Neutrophil (primary cell): ENCODE data around the gene CCDC158.

Experiments
- H3K27ac ChIP-seq: fragments of 200-600 bp; sonication (generic); 2 replicates; pipeline ENCODE4 v1.5.1; 2016; ENCODE audit warnings: mild to moderate bottlenecking, moderate library complexity
- H3K27me3 ChIP-seq: fragments of 200-600 bp; sonication (generic); 2 replicates; pipeline ENCODE4 v1.6.0; 2016; ENCODE audit warnings: mild to moderate bottlenecking
- H3K36me3 ChIP-seq: fragments of 200-600 bp; sonication (generic); 2 replicates; pipeline ENCODE4 v1.5.1; 2017
- H3K4me1 ChIP-seq, 2 experiments: fragments of 200-600 bp in 1 of 2; sonication (generic) in 1 of 2; 1 replicate in 1 of 2; 2 replicates in 1 of 2; pipeline versions ENCODE4 v1.5.1 to v1.6.1; 2013 to 2016; ENCODE audit warnings: low read depth in 1 of 2, low read length in 1 of 2, mild to moderate bottlenecking in 1 of 2, moderate library complexity in 1 of 2; ENCODE audit not compliant: control insufficient read depth in 1 of 2, insufficient read depth in 1 of 2
- H3K4me3 ChIP-seq, 2 experiments: fragments of 200-600 bp in 1 of 2; sonication (generic) in 1 of 2; 1 replicate in 1 of 2; 2 replicates in 1 of 2; pipeline ENCODE4 v1.5.1; 2013 to 2016; ENCODE audit warnings: low read depth in 1 of 2, low read length in 1 of 2, mild to moderate bottlenecking in 1 of 2, moderate library complexity in 1 of 2
- H3K9me3 ChIP-seq: fragments of 200-600 bp; sonication (generic); 2 replicates; pipeline ENCODE4 v1.5.1; 2016
- TF ChIP-seq, protein P1 (sequence below): fragments of 200-600 bp; sonication (generic); IDR thresholded peaks from 2 replicates; pipeline ENCODE4 v1.5.1; 2016; ENCODE audit warnings: antibody characterized with exemption

CCDC158 gene

DNA sequence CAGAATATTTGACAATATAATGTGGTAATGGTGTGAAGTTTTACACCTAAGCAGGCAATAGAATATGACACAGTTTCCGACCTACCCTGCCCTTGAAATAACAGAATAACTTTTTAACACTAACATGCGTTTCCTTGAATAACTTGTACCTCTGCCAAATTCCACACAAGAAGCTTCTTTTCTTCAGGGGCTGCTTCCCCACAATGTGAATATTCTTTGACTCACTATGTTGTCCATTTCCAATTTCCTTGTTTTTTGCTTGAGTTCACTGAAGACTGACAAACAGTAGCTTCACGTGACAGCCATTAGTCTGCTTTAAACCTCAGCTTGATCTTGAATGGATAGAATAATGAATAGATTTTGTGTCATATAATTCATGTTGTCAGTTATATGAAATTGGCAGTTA lies 28.4 kb upstream of the CCDC158 start:
- Histone ChIP-seq H3K27ac (no peak overlapping the region), H3K9me3 (no peaks in the 10 kb centered on the region), H3K27me3 (no peaks in the 10 kb centered on the region), H3K36me3 (no peaks in the 10 kb centered on the region), H3K4me3 (no peak overlapping the region), H3K4me1 (no peaks in the 10 kb centered on the region)
- TF ChIP-seq, protein P1, sequence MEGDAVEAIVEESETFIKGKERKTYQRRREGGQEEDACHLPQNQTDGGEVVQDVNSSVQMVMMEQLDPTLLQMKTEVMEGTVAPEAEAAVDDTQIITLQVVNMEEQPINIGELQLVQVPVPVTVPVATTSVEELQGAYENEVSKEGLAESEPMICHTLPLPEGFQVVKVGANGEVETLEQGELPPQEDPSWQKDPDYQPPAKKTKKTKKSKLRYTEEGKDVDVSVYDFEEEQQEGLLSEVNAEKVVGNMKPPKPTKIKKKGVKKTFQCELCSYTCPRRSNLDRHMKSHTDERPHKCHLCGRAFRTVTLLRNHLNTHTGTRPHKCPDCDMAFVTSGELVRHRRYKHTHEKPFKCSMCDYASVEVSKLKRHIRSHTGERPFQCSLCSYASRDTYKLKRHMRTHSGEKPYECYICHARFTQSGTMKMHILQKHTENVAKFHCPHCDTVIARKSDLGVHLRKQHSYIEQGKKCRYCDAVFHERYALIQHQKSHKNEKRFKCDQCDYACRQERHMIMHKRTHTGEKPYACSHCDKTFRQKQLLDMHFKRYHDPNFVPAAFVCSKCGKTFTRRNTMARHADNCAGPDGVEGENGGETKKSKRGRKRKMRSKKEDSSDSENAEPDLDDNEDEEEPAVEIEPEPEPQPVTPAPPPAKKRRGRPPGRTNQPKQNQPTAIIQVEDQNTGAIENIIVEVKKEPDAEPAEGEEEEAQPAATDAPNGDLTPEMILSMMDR = no peak

DNA sequence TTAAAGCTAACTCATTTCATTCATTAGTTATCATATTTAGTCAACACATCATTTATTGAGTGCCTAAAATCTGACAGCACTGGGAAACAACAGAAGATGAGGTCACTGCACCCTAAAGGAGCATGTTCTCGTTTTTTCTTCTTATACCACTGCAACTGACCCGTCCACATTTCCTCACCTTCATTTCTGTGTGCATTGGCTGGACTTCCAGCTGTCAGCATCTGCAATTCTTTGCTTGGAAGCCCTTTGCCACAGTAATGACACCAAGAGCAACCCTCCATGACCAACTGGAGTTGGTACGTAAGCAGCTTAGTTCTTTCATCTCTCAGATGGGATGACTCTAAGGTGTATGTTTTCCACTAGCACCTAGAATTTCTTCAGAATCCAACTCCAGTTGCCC lies 27.3 kb upstream of the CCDC158 start:
- TF ChIP-seq, protein P1 = no peak
- no peaks in the 10 kb centered on the region for H3K4me1 ChIP-seq
- H3K4me3 ChIP-seq = no peak overlapping the region
- no peaks in the 10 kb centered on the region for H3K27me3 ChIP-seq
- no peak overlapping the region for H3K27ac ChIP-seq
- no peaks in the 10 kb centered on the region for H3K9me3 ChIP-seq
- H3K36me3 ChIP-seq = no peaks in the 10 kb centered on the region

GRCh38 chr4:76447393-76447851 lies 26.5 kb upstream of the CCDC158 start:
- Histone ChIP-seq H3K27ac (no peak overlapping the region), H3K9me3 (no peaks in the 10 kb centered on the region), H3K36me3 (no peaks in the 10 kb centered on the region), H3K27me3 (no peaks in the 10 kb centered on the region), H3K4me1 (no peaks in the 10 kb centered on the region), H3K4me3 (no peak overlapping the region)
- TF ChIP-seq, protein P1 = no peak

DNA sequence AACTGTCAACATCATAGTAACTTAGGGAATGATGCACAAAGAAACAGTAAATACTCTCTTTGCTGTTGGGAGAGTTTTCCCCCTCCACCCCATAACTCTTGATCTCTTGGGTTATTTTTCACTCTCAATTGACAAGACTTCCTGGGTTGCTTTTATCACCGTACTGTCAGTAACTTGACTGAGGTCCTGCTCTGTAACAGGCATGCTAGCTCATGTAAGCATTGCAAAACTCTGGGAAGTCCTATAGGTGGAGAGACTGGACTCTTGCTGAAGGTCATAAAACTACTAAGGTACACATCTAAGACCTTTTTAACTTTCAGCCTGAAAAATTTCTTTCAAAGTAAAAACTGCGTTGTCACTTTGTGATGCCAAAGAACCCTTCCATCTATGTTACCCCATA lies 25.0 kb upstream of the CCDC158 start:
- H3K4me3 ChIP-seq = no peak overlapping the region
- no peak overlapping the region for H3K27ac ChIP-seq
- no peaks in the 10 kb centered on the region for H3K27me3 ChIP-seq
- TF ChIP-seq, protein P1 = no peak
- H3K4me1 ChIP-seq = no peaks in the 10 kb centered on the region
- no peaks in the 10 kb centered on the region for H3K9me3 ChIP-seq
- H3K36me3 ChIP-seq = no peaks in the 10 kb centered on the region

GRCh38 chr4:76443376-76443775 lies 22.4 kb upstream of the CCDC158 start:
- TF ChIP-seq, protein P1 = no peak
- H3K4me1 ChIP-seq = no peaks in the 10 kb centered on the region
- H3K9me3 ChIP-seq = no peaks in the 10 kb centered on the region
- H3K27ac ChIP-seq = no peak overlapping the region
- peaks cover 13% of the 10 kb centered on the region for H3K27me3 ChIP-seq
- no peak overlapping the region for H3K4me3 ChIP-seq
- no peaks in the 10 kb centered on the region for H3K36me3 ChIP-seq

DNA sequence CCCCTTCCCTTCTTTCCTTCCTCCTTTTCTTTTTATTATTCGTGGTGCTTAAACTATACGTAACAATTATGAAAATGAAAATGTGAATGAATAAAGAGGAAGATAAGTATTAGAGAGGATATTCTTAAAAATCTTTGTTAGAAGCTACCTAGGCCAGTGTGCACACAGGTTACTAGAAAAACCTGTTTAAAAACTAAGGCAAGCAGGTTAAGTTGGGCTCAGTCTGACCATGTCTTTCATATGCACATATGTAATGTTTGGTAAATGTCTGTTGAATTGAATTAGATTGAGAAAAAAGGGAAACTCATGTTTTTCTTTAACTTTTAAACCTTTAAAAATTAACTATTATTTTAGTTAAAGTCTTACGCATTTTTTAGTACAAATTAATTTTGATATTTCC lies 21.9 kb upstream of the CCDC158 start:
- no peak overlapping the region for H3K27ac ChIP-seq
- TF ChIP-seq, protein P1 = no peak
- H3K27me3 ChIP-seq = peaks cover 19% of the 10 kb centered on the region
- no peaks in the 10 kb centered on the region for H3K4me1 ChIP-seq
- H3K36me3 ChIP-seq = no peaks in the 10 kb centered on the region
- H3K9me3 ChIP-seq = no peaks in the 10 kb centered on the region
- no peak overlapping the region for H3K4me3 ChIP-seq
